Stimulated activated CD8-positive, alpha-beta memory T cell treated with anti-CD3 and anti-CD28 coated beads, Interleukin-7, amount 100 ng/mL, for 24 hours (primary cell): ENCODE data around the gene KANSL1L.
"Not testable (repeated sequence)": the region's sequence is repeated elsewhere in the genome, so short reads cannot be mapped to it uniquely, and the experiment has no call there.

Experiments used
- DNase-seq: peaks from one replicate; pipeline ENCODE4 v3.0.0-alpha.2; 2020; ENCODE audit warnings: low read depth

KANSL1L gene

GRCh38 chr2:210179351-210179990, 8.3 kb upstream of the KANSL1L start:
- no peak for DNase-seq

- DNase-seq = no peak
Measured at GRCh38 chr2:210177769-210178168, 6.6 kb upstream of the KANSL1L start.

GRCh38 chr2:210177115-210177514, 5.9 kb upstream of the KANSL1L start:
- DNase-seq = not testable (repeated sequence)

- no peak for DNase-seq
Measured at GRCh38 chr2:210174086-210174485, 2.9 kb upstream of the KANSL1L start.

- no peak for DNase-seq
Measured at GRCh38 chr2:210172219-210172575, 988 bp upstream of the KANSL1L start.

GRCh38 chr2:210170446-210171303, 534 bp downstream of the KANSL1L start:
- DNase-seq = peak; percentile 95

GRCh38 chr2:210170196-210170445, 1.1 kb downstream of the KANSL1L start:
- no peak for DNase-seq

- no peak for DNase-seq
Measured at GRCh38 chr2:210169516-210170195, 1.6 kb downstream of the KANSL1L start.

GRCh38 chr2:210167227-210167626, 4.0 kb downstream of the KANSL1L start:
- DNase-seq = no peak

GRCh38 chr2:210162466-210163124, 8.6 kb downstream of the KANSL1L start:
- DNase-seq = no peak

- no peak for DNase-seq
Measured at GRCh38 chr2:210159059-210159458, 12.2 kb downstream of the KANSL1L start.

- no peak for DNase-seq
Measured at GRCh38 chr2:210158236-210158635, 13.0 kb downstream of the KANSL1L start.

- DNase-seq = no peak
Measured at GRCh38 chr2:210157526-210157925, 13.7 kb downstream of the KANSL1L start.

- DNase-seq = no peak
Measured at GRCh38 chr2:210147614-210148013, 23.6 kb downstream of the KANSL1L start.

GRCh38 chr2:210132239-210132638, 39.0 kb downstream of the KANSL1L start:
- no peak for DNase-seq

GRCh38 chr2:210128961-210129360, 42.2 kb downstream of the KANSL1L start:
- DNase-seq = no peak

GRCh38 chr2:210113614-210114235, 57.5 kb downstream of the KANSL1L start:
- DNase-seq = no peak

GRCh38 chr2:210112871-210113270, 58.3 kb downstream of the KANSL1L start:
- DNase-seq = no peak

- no peak for DNase-seq
Measured at GRCh38 chr2:210099940-210100339, 71.3 kb downstream of the KANSL1L start.

GRCh38 chr2:210094787-210095186, 76.4 kb downstream of the KANSL1L start:
- no peak for DNase-seq

- DNase-seq = no peak
Measured at GRCh38 chr2:210092791-210093190, 78.4 kb downstream of the KANSL1L start.

- DNase-seq = no peak
Measured at GRCh38 chr2:210086930-210087329, 84.3 kb downstream of the KANSL1L start.
